22Rv1 (cell line): ENCODE data around the gene ITSN2.

Source experiments
- H3K27ac ChIP-seq: fragments of 450-650 bp; 2 replicates; pipeline ENCODE4 v1.5.1; 2017
- ZFX ChIP-seq: fragments of 450-650 bp; IDR thresholded peaks from 2 replicates; pipeline ENCODE4 v1.6.1; 2017; ENCODE audit warnings: antibody characterized with exemption, borderline replicate concordance
- TF ChIP-seq, protein P1 (sequence below): fragments of 450-650 bp; IDR thresholded peaks from 2 replicates; pipeline ENCODE4 v1.5.1; 2017; ENCODE audit warnings: mild to moderate bottlenecking

The ITSN2 gene

DNA sequence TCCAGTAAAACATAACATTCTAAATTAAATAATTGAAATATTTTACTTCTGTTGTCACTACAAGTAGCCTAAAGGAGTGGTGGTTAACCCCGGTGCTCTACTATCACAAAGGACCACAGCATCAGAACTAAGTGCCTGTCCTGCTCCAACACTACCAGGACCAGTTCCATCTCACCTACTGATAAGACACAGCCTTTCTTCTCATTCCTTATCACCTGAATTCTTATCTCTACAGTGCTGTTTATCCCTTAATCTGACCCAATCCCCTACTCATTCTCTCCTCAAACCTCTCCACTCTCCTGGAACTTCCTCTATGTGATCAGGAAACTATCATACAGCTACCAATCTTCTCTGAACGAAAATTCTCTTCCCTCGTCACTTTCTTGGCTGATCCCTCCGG lies 80.2 kb downstream of the ITSN2 start:
- TF ChIP-seq, protein P1, sequence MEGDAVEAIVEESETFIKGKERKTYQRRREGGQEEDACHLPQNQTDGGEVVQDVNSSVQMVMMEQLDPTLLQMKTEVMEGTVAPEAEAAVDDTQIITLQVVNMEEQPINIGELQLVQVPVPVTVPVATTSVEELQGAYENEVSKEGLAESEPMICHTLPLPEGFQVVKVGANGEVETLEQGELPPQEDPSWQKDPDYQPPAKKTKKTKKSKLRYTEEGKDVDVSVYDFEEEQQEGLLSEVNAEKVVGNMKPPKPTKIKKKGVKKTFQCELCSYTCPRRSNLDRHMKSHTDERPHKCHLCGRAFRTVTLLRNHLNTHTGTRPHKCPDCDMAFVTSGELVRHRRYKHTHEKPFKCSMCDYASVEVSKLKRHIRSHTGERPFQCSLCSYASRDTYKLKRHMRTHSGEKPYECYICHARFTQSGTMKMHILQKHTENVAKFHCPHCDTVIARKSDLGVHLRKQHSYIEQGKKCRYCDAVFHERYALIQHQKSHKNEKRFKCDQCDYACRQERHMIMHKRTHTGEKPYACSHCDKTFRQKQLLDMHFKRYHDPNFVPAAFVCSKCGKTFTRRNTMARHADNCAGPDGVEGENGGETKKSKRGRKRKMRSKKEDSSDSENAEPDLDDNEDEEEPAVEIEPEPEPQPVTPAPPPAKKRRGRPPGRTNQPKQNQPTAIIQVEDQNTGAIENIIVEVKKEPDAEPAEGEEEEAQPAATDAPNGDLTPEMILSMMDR, result no peak
- TF ChIP-seq ZFX, result no peak
- H3K27ac ChIP-seq, result no peak overlapping the region

DNA sequence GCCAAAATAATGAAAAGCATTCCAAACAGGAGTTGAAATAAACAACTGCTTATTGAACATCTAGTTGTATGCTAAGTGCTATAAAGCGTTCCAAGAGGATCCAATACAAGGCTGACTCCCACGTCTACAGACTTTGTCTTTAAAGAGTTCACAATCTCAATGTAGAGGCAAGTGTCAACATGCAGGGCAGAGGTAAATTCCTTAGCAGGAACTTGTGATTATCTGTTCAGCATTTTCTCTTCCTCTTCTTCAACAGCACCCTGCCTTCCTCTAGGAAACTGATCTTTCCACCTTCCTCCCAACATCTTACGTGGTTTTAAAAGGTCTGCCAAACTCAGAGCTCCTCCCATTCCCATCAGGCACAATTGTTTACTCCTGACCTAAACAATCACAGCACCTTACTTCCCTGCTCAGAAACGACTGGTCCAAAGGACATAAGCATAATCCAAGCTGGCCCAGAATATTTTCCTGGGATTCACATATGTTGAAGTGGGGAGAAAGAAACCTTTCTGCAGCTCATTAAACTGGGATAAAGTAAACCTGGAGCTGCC lies 83.9 kb downstream of the ITSN2 start:
- H3K27ac ChIP-seq, result no peak overlapping the region
- TF ChIP-seq ZFX, result no peak
- TF ChIP-seq, protein P1, result no peak

DNA sequence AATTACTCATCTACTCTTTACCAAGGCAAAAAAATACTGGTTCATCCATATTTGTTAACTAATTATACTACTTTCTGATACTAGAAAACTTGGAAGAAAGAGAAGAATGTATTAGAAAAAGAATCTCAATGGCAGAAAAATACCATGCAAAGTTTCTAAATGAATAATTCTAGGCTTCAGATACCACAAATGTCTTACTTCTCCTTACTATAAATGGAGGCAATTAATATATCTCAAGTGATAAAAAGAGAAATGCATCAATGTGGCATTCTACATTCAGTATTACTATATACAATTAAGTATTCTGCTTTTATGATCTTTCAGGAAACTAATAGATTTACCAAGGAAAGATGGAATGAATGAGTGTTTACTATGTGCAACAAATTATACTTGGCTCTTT lies 85.5 kb downstream of the ITSN2 start:
- TF ChIP-seq, protein P1, result no peak
- TF ChIP-seq ZFX, result no peak
- no peak overlapping the region for H3K27ac ChIP-seq

DNA sequence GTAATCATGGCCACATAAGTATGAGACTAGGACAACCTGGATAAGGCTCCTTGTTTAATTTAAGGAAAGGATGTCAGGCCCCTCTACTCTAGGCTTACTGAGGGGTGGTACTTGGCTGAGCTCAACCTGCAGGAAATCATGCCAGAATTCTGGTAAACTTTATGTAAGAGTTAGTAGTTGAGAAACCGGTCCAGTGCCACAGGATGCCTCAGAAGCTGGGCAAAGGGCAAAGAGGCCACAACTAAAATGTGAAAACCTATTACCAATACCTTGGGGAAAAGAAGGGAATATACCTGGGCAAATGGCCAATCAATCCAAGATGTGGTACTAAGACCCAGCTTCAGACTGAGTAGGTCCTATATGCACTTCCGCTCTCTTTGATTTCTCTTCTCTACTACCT lies 86.7 kb downstream of the ITSN2 start:
- TF ChIP-seq ZFX, result no peak
- TF ChIP-seq, protein P1, result no peak

DNA sequence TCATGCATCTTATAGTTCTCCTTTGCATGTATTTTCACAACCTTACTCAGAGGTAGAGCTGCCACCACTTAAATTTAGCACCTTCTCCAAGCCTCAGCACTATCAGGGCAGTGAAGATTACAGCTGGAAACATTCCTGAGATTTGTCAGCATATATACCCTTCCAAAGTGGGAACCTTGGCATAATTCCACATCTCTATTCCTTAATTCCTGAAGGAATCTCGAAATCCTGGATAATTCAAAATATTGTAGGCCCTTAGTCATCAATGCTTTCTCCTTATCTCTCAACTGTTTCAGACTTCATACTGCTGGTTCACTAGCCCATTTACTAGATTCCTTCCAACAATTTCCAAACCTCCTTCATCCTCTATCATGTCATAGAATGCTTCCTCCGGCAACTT lies 87.4 kb downstream of the ITSN2 start:
- no peak overlapping the region for H3K27ac ChIP-seq
- TF ChIP-seq ZFX, result no peak
- TF ChIP-seq, protein P1, result no peak

More for the DNA sequence above, 86.7 kb downstream of the ITSN2 start:
- H3K27ac ChIP-seq, result no peak overlapping the region

DNA sequence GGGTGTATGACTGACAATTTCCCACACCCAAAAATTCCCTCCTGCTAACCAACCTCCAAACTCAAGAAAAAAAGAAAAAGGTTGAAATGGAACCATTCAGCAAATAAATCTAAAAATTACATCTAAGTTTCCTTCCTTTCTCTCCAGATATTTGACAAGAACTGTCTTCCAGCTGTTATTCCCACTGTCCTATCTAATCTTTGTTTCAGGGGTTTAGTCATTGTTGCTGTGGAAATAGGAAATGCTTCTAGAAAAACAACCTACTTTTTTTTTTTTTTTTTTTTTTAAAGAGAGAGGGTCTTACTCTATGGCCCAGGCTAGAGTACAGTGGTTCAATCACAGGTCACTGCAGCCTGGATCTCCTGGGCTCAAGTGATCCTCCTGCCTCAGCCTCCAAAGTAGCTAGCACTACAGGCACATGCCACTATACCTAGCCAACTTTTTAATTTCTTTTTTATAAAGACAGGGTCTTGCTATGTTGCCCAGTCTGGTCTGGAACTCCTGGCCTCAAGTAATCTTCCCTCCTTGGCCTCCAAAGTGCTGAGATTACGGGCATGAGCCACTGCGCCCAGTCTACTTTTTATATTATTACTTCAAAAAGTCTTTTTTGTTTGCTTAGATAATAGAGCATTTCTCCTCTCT lies 88.1 kb downstream of the ITSN2 start:
- TF ChIP-seq, protein P1, result no peak
- no peak for TF ChIP-seq ZFX
- H3K27ac ChIP-seq, result no peak overlapping the region

DNA sequence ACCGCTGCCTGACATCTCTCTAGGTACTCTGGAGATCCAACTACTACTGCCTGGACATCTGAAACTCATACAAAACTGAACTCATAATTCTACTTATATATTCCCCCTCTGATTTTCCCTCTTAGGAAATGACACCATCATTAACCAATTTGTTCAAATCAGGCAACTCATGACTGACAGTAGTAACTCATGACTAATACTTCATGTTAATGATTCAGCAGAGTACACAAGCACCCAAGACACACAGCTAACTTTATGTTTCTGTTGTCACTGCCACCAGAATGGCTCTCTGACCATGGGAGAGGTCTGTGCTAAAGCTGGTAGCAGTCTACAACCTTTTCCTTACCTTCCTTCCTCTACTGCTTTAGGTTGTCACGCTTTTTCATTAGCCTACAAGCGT lies 91.1 kb downstream of the ITSN2 start:
- H3K27ac ChIP-seq, result no peak overlapping the region
- TF ChIP-seq, protein P1, result no peak
- TF ChIP-seq ZFX, result no peak
